Stimulated activated naive CD8-positive, alpha-beta T cell treated with anti-CD3 and anti-CD28 coated beads, Interleukin-15, amount 100 ng/mL, for 72 hours (primary cell): ENCODE results near the gene NPEPL1.

Experiments used
- ATAC-seq: fragments of 150-1000 bp; cut with Tn5 transposase; 2 replicates; pipeline ENCODE4 v1.10.0; 2021; ENCODE audit warnings: mild to moderate bottlenecking, moderate library complexity
- DNase-seq, 2 donors: peaks; one replicate each; pipeline ENCODE4 v3.0.0; 2021 to 2022
- H3K27ac Mint-ChIP-seq, 2 donors: one replicate each; pipeline ENCODE4 v1.8.0; 2022; ENCODE audit warnings: mild to moderate bottlenecking in 2 of 2, mixed read lengths in 2 of 2, moderate library complexity in 2 of 2
- H3K27me3 Mint-ChIP-seq: one replicate; pipeline ENCODE4 v1.8.0; 2022; ENCODE audit warnings: mixed read lengths
- H3K4me1 Mint-ChIP-seq: one replicate; pipeline ENCODE4 v1.8.0; 2022; ENCODE audit warnings: mild to moderate bottlenecking, mixed read lengths
- H3K4me3 Mint-ChIP-seq, 2 donors: one replicate each; pipeline ENCODE4 v1.8.0; 2022; ENCODE audit warnings: mild to moderate bottlenecking in 2 of 2, mixed read lengths in 2 of 2, moderate library complexity in 1 of 2
- H3K9me3 Mint-ChIP-seq, 2 donors: one replicate each; pipeline ENCODE4 v1.8.0; 2022; ENCODE audit warnings: mixed read lengths in 2 of 2

The NPEPL1 gene

DNA sequence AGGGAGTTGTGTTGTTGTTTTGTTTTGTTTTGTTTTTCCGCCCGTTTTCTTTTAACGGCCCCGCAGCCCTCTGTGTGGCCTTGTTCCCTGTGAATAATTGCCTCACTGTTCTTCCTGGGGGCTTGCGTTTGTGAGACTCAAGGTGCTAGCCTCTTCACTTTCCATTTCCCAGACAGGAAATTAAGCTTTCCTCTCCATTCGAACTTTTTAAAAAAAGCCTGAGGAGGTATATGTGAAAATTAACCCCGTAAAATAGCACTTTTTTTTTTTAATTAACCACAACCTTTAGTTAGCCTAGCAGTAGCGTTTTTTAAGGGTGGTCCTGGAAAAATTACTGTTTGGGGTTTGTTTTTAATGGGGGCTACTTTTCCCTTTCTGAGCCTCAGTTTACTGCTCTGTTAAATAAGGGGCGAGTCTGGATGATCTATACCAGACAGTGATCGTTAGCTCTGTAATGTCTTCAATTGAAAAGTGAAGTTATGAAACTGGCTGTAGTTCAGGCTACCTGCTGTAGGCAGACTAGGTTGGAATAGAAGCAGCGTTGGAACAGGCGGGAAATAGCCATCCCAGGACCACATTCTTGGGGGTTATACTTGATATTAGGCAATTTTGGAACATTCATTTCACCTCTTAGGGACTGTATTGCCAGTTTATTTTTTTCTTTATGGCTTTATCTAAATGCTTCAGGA is 39.9 kb upstream of the NPEPL1 start:
- ATAC-seq (no peak), DNase-seq (no peak)
- H3K27me3 Mint-ChIP-seq: no peaks in the 10 kb centered on the region
- no peaks in the 10 kb centered on the region for H3K9me3 Mint-ChIP-seq
- peak overlapping the region; percentile 100 for H3K27ac Mint-ChIP-seq
- peak overlapping the region; percentile 89 to 100 for H3K4me3 Mint-ChIP-seq
- H3K4me1 Mint-ChIP-seq: peaks cover 41% of the 10 kb centered on the region

- H3K27ac Mint-ChIP-seq: no peak overlapping the region
- H3K27me3 Mint-ChIP-seq: no peaks in the 10 kb centered on the region
- ATAC-seq (no peak), DNase-seq (no peak)
- H3K4me1 Mint-ChIP-seq: peaks cover 49% of the 10 kb centered on the region
- peak overlapping the region in 1 of 2 donors; percentile 100 for H3K4me3 Mint-ChIP-seq
- H3K9me3 Mint-ChIP-seq: no peaks in the 10 kb centered on the region
These were observed 38.3 kb upstream of the NPEPL1 start for GRCh38 chr20:58654337-58654736.

DNA sequence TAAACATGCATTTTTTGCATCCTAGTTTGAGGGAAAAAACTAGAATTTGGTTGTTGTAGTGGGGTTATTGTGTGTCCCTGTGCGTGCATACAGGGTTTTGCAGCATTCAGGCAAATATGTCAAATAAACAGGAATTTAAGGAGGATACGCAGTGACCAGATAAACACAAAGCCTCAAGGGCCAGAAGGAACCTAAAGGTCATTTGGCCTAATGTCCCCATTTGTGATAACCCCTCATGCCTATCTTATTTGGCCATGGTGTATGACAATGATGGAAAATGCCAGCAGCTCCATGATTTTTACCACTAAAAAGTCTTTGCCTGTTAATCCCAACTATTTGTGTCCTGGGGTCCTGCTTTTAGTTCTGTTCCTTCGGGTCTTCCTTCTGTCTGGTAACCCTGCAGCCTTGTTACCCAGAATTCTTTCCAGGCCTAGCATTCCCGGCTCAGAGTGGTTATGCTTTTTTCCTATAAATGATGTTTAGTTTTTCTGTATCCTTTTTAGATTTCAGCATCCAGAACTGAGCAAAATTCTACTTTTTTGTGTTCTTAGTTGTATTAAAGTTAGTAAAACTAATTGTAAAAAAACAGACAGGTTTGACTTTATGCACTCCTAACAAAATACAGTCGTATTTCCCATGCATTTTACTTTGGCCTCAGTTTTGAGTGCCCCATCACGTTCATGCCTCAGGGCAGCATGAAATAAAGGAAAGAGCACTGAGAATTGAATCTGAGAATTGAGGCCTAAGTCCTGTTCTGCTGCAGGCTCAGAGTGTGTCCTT is 37.1 kb upstream of the NPEPL1 start:
- no peak for ATAC-seq
- no peak overlapping the region for H3K27ac Mint-ChIP-seq
- no peaks in the 10 kb centered on the region for H3K27me3 Mint-ChIP-seq
- peak overlapping the region; percentile 49 to 77 for H3K4me3 Mint-ChIP-seq
- DNase-seq: no peak
- no peaks in the 10 kb centered on the region for H3K9me3 Mint-ChIP-seq
- H3K4me1 Mint-ChIP-seq: peaks cover 58% of the 10 kb centered on the region

GRCh38 chr20:58656831-58657230 is 35.8 kb upstream of the NPEPL1 start:
- Mint-ChIP-seq H3K4me1 (peaks cover 70% of the 10 kb centered on the region), H3K27ac (peak overlapping the region in 1 of 2 donors; percentile 19), H3K27me3 (no peaks in the 10 kb centered on the region), H3K9me3 (no peaks in the 10 kb centered on the region), H3K4me3 (peak overlapping the region; percentile 49 to 77)
- ATAC-seq (no peak), DNase-seq (no peak)

GRCh38 chr20:58657262-58657661 is 35.3 kb upstream of the NPEPL1 start:
- H3K27me3 Mint-ChIP-seq: no peaks in the 10 kb centered on the region
- peak overlapping the region; percentile 49 to 77 for H3K4me3 Mint-ChIP-seq
- no peak for DNase-seq
- ATAC-seq: no peak
- peak overlapping the region in 1 of 2 donors; percentile 19 for H3K27ac Mint-ChIP-seq
- H3K9me3 Mint-ChIP-seq: no peaks in the 10 kb centered on the region
- peaks cover 75% of the 10 kb centered on the region for H3K4me1 Mint-ChIP-seq

GRCh38 chr20:58657986-58658385 is 34.6 kb upstream of the NPEPL1 start:
- ATAC-seq (no peak), DNase-seq (no peak)
- Mint-ChIP-seq H3K4me3 (peak overlapping the region; percentile 49 to 77), H3K4me1 (peaks cover 76% of the 10 kb centered on the region), H3K27ac (no peak overlapping the region), H3K27me3 (no peaks in the 10 kb centered on the region), H3K9me3 (no peaks in the 10 kb centered on the region)

DNA sequence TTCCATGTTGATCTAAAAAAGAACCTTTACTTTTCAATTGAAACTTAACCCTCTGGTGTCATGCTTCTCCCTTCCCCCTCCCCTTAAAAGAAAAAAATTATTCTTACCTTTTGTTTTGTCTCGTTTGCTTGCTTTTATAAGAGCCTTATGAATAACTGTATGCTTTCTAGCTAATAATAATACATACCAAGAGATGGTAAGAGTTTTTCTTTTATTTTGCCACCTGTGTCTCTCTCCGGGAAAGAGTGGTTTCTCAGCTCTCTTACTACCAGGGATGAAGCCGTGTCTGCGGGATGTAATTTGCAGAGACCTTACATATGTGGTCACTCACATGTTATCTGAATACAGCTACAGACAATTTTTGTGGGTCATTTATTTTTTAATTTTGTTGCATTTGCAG is 33.8 kb upstream of the NPEPL1 start:
- Mint-ChIP-seq H3K4me1 (peaks cover 77% of the 10 kb centered on the region), H3K9me3 (no peaks in the 10 kb centered on the region), H3K27ac (peak overlapping the region; percentile 59 to 91), H3K4me3 (peak overlapping the region; percentile 63 to 82), H3K27me3 (no peaks in the 10 kb centered on the region)
- DNase-seq: no peak
- no peak for ATAC-seq

DNA sequence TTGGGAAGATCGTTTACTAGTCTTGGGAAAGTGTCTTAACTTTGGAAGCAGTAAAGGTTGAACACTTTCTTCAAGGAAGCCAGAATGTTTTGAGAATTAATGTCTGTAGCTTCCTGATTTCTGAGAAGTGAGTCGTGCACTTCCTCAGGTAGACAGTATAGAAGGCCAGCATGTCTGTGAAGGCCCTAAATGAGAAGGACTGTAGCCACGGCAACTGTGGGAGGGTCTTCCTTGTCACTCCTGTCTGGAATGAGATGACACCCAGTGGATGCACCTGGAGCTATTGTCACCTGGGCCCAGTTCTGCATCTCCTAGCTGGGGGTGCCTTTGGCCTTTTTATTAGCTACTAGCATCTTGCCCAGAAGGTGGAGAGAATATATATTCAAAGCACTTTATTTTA is 32.8 kb upstream of the NPEPL1 start:
- DNase-seq: no peak

GRCh38 chr20:58660855-58661597 is 31.6 kb upstream of the NPEPL1 start:
- peak in 1 of 2 donors; percentile 23 for DNase-seq
- Mint-ChIP-seq H3K27me3 (no peaks in the 10 kb centered on the region), H3K27ac (peak overlapping the region; percentile 97 to 98), H3K4me3 (peak overlapping the region; percentile 82 to 89), H3K9me3 (no peaks in the 10 kb centered on the region), H3K4me1 (peaks cover 80% of the 10 kb centered on the region)
- ATAC-seq: peak; percentile 81

More for the DNA sequence above, 32.8 kb upstream of the NPEPL1 start:
- Mint-ChIP-seq H3K27me3 (no peaks in the 10 kb centered on the region), H3K4me3 (peak overlapping the region; percentile 63 to 82), H3K27ac (peak overlapping the region; percentile 67 to 92), H3K9me3 (no peaks in the 10 kb centered on the region), H3K4me1 (peaks cover 82% of the 10 kb centered on the region)
- ATAC-seq: peak; percentile 46

DNA sequence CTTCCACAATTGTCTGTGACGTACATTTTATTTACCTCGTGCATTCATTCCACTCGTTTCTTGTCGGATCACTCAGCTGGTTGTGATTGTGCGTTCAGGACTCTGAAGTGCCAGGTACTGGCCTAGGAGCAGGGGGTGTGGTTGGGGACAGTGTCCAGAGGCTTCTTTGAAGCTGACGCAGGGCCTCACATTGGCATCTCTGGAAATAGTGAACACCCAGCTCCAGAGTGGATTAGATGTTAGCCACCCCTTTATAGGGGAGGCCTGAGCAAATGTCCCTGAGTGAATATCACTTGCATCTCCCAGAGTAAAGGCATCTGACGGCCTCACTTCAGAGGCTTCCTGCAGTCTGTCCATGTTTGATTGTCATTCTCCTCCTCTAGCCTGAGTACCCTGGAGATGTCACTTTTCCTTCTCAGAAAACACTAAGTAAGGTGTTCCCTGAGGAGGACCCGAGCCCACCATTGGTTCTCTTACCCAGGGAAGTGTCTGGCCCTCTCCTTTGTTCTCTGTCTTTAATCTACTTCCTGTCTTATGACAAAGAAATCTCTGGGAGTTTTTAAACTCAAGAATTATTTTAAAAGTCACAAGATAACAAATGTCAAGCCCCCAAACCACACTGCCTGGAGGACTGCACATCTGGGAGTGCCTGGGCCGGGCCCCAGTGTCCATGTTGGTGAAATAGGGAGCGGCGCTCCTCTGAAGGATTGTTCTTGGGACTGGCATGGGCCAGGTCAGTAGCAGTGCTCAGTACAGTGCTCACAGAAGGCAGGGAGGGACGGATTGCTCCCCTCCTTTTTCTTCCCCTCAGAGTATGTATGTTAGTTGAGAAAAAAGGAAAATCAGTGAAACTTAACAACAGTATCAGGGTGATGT is 30.8 kb upstream of the NPEPL1 start:
- DNase-seq (no peak), ATAC-seq (no peak)
- H3K27ac Mint-ChIP-seq: peak overlapping the region; percentile 97 to 98
- H3K4me1 Mint-ChIP-seq: peaks cover 78% of the 10 kb centered on the region
- H3K4me3 Mint-ChIP-seq: peak overlapping the region; percentile 82 to 89
- H3K9me3 Mint-ChIP-seq: no peaks in the 10 kb centered on the region
- H3K27me3 Mint-ChIP-seq: no peaks in the 10 kb centered on the region

DNA sequence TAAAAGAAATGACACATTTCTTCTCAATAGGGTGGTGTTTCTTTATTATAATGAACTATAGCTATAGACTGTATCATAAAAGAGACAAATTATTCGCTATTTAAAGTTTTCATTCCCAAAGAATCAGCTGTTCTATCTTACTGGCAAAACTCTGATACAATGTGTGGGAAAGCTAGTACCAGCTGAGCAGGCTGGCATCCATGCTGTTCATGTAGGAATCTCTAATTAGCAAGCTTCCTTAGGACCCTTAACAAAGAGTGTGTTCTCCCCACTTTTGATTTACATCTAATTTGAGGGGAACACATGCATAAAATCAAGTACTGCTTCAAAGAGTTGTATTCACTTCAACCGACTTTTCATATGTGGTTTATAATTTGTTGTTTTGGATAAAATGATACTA is 28.3 kb upstream of the NPEPL1 start:
- Mint-ChIP-seq H3K4me3 (no peak overlapping the region), H3K9me3 (no peaks in the 10 kb centered on the region), H3K4me1 (peaks cover 60% of the 10 kb centered on the region), H3K27ac (no peak overlapping the region), H3K27me3 (no peaks in the 10 kb centered on the region)
- DNase-seq (no peak), ATAC-seq (no peak)

- peaks cover 55% of the 10 kb centered on the region for H3K4me1 Mint-ChIP-seq
These were observed 27.7 kb upstream of the NPEPL1 start for GRCh38 chr20:58664883-58665282.

DNA sequence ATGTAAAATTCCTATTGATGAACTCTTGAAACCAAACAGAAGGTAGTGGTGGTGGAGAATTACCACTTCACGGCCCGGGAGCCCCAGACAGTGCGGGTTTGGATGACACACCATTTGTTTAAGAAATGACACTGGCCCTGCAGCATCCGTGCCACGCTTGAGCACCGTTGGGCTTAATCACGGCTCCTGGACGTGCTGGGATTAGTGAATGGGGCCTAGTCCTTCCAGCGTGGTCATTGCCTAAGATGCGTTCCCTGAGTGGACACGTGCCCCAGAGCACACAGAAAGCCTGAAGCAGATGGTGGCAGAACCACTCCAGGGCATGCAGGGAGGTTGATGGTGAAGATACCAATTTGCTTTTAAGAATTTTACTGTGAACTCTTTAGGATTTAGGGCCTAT is 27.0 kb upstream of the NPEPL1 start:
- Mint-ChIP-seq H3K9me3 (no peaks in the 10 kb centered on the region), H3K4me1 (peaks cover 48% of the 10 kb centered on the region), H3K27me3 (no peaks in the 10 kb centered on the region), H3K4me3 (no peak overlapping the region), H3K27ac (no peak overlapping the region)
- ATAC-seq: no peak
- no peak for DNase-seq

More at GRCh38 chr20:58664883-58665282, 27.7 kb upstream of the NPEPL1 start:
- DNase-seq (no peak), ATAC-seq (no peak)
- H3K4me3 Mint-ChIP-seq: no peak overlapping the region
- no peaks in the 10 kb centered on the region for H3K27me3 Mint-ChIP-seq
- H3K9me3 Mint-ChIP-seq: no peaks in the 10 kb centered on the region
- peak overlapping the region in 1 of 2 donors; percentile 63 for H3K27ac Mint-ChIP-seq

- Mint-ChIP-seq H3K27ac (peak overlapping the region in 1 of 2 donors; percentile 83), H3K9me3 (no peaks in the 10 kb centered on the region), H3K4me1 (peaks cover 37% of the 10 kb centered on the region), H3K27me3 (no peaks in the 10 kb centered on the region), H3K4me3 (no peak overlapping the region)
- no peak for DNase-seq
- ATAC-seq: no peak
These were observed 25.9 kb upstream of the NPEPL1 start for GRCh38 chr20:58666702-58667101.

DNA sequence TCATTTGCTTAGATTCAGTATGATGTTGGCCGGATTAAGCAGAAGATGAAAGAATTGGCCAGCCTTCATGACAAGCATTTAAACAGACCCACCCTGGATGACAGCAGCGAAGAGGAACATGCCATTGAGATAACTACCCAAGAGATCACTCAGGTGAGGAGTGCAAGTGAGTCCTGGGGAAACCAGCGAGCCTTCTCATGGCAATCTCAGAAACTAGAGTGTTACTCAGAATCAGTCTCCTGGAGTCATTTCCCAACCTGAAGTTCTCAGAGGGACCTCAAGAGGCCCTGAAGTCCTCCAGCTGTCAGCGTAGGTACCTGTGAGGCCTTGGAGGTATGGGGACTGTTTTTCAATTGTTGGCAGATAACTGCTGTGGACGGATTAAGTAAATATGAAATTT is 24.6 kb upstream of the NPEPL1 start:
- no peak for ATAC-seq
- no peak overlapping the region for H3K4me3 Mint-ChIP-seq
- no peaks in the 10 kb centered on the region for H3K27me3 Mint-ChIP-seq
- no peak for DNase-seq
- H3K27ac Mint-ChIP-seq: peak overlapping the region in 1 of 2 donors; percentile 13
- peaks cover 30% of the 10 kb centered on the region for H3K4me1 Mint-ChIP-seq
- H3K9me3 Mint-ChIP-seq: no peaks in the 10 kb centered on the region
